Measurements from ENCODE around the gene MTCL1.

MTCL1 gene

DNA sequence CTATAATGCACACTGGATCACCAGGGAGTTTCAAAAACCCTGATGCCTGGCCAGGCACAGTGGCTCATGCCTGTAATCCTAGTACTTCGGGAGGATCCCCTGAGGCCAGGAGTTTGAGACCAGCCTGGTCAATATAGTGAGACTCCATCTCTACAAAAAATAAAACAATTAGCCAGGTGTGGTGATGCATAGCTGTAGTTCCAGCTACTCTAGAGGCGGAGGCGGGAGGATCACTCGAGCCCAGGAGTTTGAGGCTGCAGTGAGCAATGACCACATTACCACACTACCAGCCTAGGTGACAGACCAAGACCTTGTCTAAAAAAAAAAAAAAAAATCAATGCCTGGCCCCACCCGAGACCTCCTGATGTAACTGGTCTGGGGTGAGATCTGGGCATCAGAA lies 137.2 kb downstream of the MTCL1 start:
- DNase-seq, result no peak

DNA sequence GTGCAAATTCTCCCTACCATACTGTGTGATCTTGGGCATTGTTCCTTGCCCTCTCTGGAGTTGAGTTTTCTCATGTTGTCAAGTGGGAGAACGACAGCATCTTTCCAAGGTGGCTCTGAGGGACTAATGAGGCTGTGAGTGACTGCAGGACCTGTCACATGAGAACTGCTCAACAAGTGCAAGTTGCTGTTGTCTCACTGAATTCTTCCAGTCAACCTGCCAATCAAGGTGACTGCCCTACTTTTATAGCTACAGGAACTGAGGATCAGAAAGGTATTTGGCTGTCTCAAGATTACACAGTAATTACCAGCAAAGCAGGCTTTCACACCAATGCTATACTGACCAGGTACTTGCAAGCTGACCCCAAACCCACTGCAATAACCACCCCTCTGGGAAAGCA lies 137.6 kb downstream of the MTCL1 start:
- no peak for DNase-seq

DNA sequence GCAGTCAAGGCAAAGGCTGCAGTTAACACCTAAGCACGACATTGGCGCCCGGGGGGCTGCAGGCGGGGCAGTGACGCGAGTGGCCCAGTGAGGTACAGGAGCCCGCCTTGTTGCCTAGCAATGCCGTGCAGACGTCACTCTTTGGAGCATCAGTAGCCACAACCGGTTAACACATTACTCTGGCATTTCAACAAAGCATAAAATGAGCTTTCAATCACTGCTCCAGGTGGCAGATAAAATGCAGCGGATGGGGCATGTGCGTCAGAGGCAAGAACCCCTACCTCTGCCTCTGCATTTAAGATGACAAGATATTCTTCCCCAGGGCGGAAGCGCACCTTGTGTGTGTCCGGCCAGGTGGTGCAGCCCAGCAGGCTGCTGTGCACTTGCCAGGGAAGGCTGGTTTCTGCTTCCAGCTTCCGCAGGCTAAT lies 139.4 kb downstream of the MTCL1 start:
- DNase-seq, result no peak

DNA sequence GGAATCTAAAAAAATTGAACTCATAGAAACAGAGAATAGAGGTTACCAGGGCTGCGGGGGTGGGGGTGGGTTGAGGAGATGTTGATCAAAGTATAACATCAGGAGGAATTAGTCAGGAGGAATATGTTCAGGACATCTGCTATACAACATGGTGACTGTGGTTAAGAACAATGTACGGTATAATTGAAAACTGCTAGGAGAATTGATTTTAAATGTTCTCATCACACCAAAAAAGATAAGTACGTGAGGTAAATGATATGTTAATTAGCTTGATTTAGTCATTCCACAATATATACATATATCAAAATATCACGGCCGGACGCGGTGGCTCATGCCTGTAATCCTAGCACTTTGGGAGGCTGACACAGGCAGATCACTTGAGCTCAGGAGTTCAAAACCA lies 140.2 kb downstream of the MTCL1 start:
- no peak for DNase-seq

DNA sequence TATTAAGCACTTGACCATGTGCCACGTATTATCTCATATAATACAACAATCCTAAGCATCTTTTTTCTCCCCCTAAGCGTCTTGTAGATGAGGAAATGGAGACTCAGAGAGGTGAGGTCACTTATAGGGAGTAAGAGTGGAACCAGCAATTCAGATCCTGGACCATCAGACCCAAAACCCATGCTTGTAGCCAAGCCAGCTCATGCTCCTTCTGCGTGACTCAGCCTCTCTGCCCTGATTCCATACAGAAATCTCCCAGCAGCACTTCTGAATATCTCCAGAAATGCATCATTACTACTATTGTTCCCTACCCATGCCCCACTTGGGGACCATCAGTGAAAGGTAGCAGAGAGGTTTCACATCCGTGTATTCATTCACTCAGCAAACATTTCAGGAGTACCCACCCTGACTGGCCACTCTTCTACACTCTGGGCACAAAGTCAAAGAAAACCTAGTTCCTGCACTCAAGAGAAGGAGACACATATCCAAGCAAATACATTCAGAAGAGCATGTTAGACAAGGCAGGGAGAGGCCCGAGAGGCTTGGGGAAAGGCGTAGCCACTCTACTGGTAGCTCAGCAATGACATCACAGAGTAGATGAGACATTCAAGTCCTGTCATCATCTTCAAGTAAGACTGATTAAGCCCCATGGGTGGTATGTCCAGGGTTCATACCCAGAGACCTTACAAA lies 141.9 kb downstream of the MTCL1 start:
- DNase-seq, result no peak

DNA sequence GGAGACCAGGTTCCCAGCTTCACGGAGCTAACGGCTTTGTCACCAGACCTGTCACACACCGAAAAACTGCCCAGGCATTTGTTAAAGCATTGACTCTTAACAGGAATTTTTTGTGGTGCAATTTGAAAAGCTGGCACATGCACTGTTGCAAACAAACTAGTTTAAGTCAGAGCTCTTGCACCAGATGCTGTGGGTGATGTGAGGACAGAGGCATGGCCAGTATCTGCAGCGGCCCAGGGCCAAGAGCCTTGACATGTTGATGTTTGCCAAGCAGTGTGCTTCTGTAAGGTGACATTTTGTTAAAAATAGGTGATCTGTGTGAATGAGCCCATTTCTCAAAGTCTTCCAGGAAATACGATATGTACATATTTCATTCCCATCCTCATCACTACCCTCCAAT lies 142.5 kb downstream of the MTCL1 start:
- DNase-seq, result no peak

DNA sequence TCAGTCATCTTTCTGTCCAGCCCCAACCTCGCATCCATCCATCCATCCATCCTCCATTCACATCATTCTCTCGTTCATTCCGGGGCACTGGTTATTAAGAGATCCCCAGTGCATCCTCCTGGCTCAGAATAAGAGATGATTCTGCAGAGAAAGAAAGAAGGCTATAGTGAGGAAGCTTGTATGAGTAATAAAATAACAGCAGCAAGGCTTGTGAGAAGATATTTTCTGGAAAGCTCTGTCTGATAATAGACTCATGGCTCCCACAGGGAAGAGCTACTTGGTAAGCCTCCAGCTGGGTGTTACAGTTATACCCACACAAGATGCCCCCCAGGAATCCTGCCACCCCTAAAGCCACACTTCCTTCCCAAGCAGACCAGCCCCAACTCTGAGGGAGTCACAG lies 143.2 kb downstream of the MTCL1 start:
- DNase-seq, result no peak

DNA sequence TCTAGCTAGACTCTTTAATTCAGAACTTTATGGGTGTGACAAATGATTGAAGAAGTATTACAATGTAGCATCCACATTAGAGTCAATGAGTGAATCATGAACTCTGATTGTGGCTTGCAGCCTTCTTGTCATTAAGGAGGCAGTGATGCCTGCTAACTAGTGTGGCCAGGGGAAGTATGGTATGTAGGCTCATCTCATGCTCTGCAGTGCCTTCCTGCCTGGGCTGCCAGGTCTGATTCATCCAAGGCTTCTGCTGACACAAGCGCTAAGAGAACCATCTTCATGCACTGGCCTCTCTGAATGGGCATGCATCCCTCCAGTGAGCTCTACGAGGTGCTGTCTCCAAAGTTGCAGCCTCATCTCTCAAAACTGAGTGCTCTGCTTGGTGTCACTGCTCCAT lies 144.3 kb downstream of the MTCL1 start:
- DNase-seq, result no peak

DNA sequence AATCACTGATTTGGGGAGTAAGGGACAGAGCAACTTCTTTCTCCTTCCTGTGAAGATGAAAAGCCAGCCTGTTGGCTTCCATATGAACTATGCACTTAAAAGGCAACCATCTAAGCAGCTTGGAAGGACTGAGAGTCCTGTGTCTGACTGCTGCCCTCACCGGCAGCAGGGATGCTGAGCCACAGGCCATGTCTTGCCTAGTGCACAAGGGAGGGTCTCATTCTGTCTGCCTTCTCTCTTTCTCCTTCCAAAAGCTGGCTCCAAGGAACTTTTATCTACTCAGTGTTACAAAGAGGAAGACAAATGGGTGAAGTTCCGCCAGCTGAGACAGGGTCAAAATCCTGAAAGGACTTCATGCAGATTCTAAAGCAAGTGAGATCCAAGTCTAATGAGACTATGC lies 146.3 kb downstream of the MTCL1 start:
- DNase-seq, result no peak

GRCh38 chr18:8854550-8854949 lies 149.2 kb downstream of the MTCL1 start:
- no peak for DNase-seq

DNA sequence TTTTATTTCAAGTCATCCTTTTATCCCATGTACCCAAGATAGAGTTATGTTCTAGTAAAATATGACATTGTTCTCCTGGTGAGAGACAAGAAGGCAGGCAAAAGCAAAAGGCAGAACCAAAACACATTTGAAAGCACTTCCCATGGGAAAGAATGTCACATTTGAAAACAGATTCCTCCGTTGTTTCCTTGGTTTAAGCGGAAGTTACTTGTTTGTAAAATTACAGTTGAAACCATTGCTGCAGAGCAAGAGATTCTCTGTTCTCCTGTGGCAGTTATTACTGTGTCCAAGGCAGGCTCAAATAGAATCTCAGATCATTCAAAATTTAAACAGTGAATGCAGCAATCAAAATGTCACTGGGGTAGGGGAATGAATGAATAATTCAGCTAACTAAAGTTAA lies 149.6 kb downstream of the MTCL1 start:
- DNase-seq, result no peak

GRCh38 chr18:8856212-8856611 lies 150.9 kb downstream of the MTCL1 start:
- DNase-seq, result no peak

- no peak for DNase-seq
Measured at GRCh38 chr18:8856769-8857393, 151.5 kb downstream of the MTCL1 start.

DNA sequence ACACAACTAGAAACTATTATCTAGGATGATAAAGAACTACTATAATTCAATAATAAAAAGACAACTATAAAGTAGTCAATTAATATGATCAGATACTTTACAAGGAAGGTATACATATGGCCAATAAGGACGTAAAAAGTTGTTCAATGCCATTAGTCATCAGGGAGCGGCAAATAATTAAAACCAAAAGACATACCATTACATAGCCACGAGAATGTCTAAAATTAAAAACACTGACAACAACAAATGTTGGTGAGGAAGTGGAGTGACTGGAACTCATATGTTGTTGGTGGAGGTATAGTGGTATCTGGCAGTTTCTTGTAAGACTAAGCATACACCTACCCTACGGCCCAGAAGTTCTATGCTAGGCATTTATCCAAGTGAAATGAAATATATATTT lies 152.4 kb downstream of the MTCL1 start:
- no peak for DNase-seq

GRCh38 chr18:8858888-8859511 lies 153.6 kb downstream of the MTCL1 start:
- DNase-seq, result no peak

GRCh38 chr18:8860845-8861642 lies 155.7 kb downstream of the MTCL1 start:
- no peak for DNase-seq

- no peak for DNase-seq
Measured at GRCh38 chr18:8863427-8863826, 158.1 kb downstream of the MTCL1 start.

- DNase-seq, result no peak
Measured at GRCh38 chr18:8865934-8866333, 160.6 kb downstream of the MTCL1 start.

DNA sequence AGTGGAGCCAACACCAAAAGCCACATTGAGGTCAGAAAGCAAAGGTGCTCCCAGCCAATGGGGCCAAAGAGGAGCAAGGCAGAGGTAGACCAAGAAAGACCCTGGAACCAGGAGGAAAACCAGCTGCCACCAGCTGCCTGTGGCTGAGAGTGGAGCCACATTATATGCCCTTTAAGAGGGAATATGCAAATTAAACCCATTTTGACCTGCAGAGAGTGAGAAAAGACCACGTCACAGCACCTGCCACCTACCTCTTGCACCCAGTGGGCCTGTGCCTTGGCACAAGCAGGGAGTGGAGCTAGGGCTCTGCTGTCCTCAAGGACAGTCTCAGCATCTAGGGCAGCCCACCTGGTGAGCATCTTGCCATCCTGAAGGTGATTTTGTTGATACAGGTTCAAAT lies 161.3 kb downstream of the MTCL1 start:
- DNase-seq, result no peak

- DNase-seq, result no peak
Measured at GRCh38 chr18:8868276-8868675, 162.9 kb downstream of the MTCL1 start.

GRCh38 chr18:8868779-8869415 lies 163.5 kb downstream of the MTCL1 start:
- no peak for DNase-seq

DNA sequence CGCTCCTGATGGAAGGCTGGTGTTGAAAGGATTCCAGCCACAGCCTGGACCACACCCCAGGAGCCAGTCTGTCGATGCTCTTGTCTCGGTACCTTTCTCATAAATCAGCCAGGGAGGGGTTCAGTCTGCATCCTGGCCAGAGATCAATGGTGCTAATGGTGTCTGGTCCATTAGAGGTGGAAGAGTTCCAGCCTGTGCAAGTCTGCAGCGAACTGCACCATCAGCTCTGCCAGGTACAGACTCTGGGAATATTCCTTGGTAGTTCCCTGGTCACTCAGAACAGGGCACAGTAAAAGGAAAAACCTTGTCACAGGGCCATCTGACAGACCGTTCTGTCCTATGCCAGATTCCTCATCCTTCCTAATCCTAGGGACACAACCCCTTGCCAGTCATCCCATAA lies 164.3 kb downstream of the MTCL1 start:
- no peak for DNase-seq

DNA sequence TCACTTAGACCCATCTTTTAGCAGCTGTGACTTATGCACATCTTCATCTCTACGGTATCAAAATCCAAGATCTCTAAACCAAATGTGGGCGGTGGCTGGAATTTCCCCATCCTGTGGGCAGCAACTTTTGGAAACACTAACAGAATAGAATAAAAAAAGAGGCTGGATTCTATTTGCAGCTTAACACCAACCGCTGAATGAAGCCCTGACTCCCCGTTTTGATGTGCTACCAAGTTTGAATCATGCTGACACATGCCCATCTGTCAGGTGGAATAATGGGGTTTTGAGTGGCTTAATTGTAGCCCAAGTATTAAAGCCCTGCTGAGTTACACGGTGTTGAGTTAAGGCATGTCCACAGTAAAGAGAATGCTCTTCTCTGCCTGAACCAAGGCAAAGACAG lies 165.2 kb downstream of the MTCL1 start:
- DNase-seq, result no peak

Data from NCI-H526 treated with DMSO at 0.1 percent for 48 hours (cell line).